IPS-18a (cell line): Measurements from ENCODE around the gene NOS1AP.

ENCODE experiments used
- H3K27ac ChIP-seq: one replicate; pipeline ENCODE4 v1.5.1; 2013; ENCODE audit warnings: low read length
- H3K27me3 ChIP-seq: one replicate; pipeline ENCODE4 v1.6.1; 2013; ENCODE audit warnings: mild to moderate bottlenecking, low read length; ENCODE audit not compliant: control insufficient read depth, insufficient read depth
- H3K36me3 ChIP-seq: one replicate; pipeline ENCODE4 v1.6.1; 2013; ENCODE audit warnings: low read depth, low read length; ENCODE audit not compliant: control insufficient read depth
- H3K4me1 ChIP-seq: one replicate; pipeline ENCODE4 v1.6.1; 2013; ENCODE audit warnings: low read depth, low read length; ENCODE audit not compliant: control insufficient read depth
- H3K4me3 ChIP-seq: one replicate; pipeline ENCODE4 v1.5.1; 2013; ENCODE audit warnings: low read length
- H3K9ac ChIP-seq: one replicate; pipeline ENCODE4 v1.6.1; 2013; ENCODE audit warnings: mild to moderate bottlenecking, low read length, moderate library complexity
- H3K9me3 ChIP-seq: one replicate; pipeline ENCODE4 v1.6.1; 2013; ENCODE audit warnings: low read depth, low read length; ENCODE audit not compliant: control insufficient read depth

The NOS1AP gene

DNA sequence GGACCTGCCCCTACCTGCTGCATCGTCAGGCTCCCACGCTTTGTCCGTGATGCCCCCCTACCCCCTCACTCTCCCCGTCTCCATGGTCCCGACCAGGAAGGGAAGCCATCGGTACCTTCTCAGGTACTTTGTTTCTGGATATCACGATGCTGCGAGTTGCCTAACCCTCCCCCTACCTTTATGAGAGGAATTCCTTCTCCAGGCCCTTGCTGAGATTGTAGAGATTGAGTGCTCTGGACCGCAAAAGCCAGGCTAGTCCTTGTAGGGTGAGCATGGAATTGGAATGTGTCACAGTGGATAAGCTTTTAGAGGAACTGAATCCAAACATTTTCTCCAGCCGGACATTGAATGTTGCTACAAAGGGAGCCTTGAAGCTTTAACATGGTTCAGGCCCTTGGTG lies 298.3 kb downstream of the NOS1AP start:
- Histone ChIP-seq H3K27ac (no peak overlapping the region), H3K4me3 (no peak overlapping the region), H3K9me3 (no peaks in the 10 kb centered on the region), H3K27me3 (no peaks in the 10 kb centered on the region), H3K4me1 (no peaks in the 10 kb centered on the region), H3K9ac (no peak overlapping the region), H3K36me3 (no peaks in the 10 kb centered on the region)

GRCh38 chr1:162368451-162368850 lies 299.0 kb downstream of the NOS1AP start:
- Histone ChIP-seq H3K4me3 (no peak overlapping the region), H3K36me3 (no peaks in the 10 kb centered on the region), H3K4me1 (no peaks in the 10 kb centered on the region), H3K9me3 (no peaks in the 10 kb centered on the region), H3K27ac (no peak overlapping the region), H3K9ac (no peak overlapping the region), H3K27me3 (no peaks in the 10 kb centered on the region)

- H3K4me1 ChIP-seq: no peaks in the 10 kb centered on the region
- H3K9me3 ChIP-seq: no peaks in the 10 kb centered on the region
Observed at GRCh38 chr1:162369571-162369970, 300.1 kb downstream of the NOS1AP start.

GRCh38 chr1:162370161-162370560 lies 300.7 kb downstream of the NOS1AP start:
- no peak overlapping the region for H3K9ac ChIP-seq
- no peaks in the 10 kb centered on the region for H3K4me1 ChIP-seq
- no peak overlapping the region for H3K27ac ChIP-seq
- no peaks in the 10 kb centered on the region for H3K9me3 ChIP-seq
- no peaks in the 10 kb centered on the region for H3K27me3 ChIP-seq
- H3K4me3 ChIP-seq: no peak overlapping the region
- H3K36me3 ChIP-seq: no peaks in the 10 kb centered on the region

More at GRCh38 chr1:162369571-162369970, 300.1 kb downstream of the NOS1AP start:
- H3K4me3 ChIP-seq: no peak overlapping the region
- H3K27me3 ChIP-seq: no peaks in the 10 kb centered on the region
- no peak overlapping the region for H3K27ac ChIP-seq
- H3K36me3 ChIP-seq: no peaks in the 10 kb centered on the region
- no peak overlapping the region for H3K9ac ChIP-seq

DNA sequence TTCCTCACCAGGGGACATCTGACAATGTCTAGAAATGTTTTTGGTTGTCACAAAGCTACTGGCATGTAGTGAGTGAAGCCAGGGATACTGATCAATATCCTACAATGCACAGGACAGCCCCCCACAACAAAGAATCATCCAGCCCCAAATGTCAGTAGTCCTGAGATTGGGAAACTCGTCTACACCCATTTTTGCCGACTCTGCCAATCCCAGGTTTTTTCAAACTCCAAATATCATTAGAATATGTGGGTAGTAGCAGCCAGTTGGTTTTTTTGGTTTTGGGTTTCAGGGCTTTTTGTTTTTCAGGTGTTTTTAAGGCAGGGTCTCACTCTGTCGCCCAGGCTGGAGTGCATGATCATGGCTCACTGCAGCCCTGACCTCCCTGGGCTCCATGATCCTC lies 301.2 kb downstream of the NOS1AP start:
- no peaks in the 10 kb centered on the region for H3K4me1 ChIP-seq
- no peaks in the 10 kb centered on the region for H3K9me3 ChIP-seq
- no peaks in the 10 kb centered on the region for H3K27me3 ChIP-seq
- no peak overlapping the region for H3K4me3 ChIP-seq
- no peak overlapping the region for H3K27ac ChIP-seq
- no peak overlapping the region for H3K9ac ChIP-seq
- no peaks in the 10 kb centered on the region for H3K36me3 ChIP-seq

GRCh38 chr1:162371611-162372010 lies 302.1 kb downstream of the NOS1AP start:
- no peak overlapping the region for H3K4me3 ChIP-seq
- H3K4me1 ChIP-seq: no peaks in the 10 kb centered on the region
- no peak overlapping the region for H3K27ac ChIP-seq
- no peaks in the 10 kb centered on the region for H3K27me3 ChIP-seq
- no peaks in the 10 kb centered on the region for H3K9me3 ChIP-seq
- H3K36me3 ChIP-seq: no peaks in the 10 kb centered on the region
- no peak overlapping the region for H3K9ac ChIP-seq

DNA sequence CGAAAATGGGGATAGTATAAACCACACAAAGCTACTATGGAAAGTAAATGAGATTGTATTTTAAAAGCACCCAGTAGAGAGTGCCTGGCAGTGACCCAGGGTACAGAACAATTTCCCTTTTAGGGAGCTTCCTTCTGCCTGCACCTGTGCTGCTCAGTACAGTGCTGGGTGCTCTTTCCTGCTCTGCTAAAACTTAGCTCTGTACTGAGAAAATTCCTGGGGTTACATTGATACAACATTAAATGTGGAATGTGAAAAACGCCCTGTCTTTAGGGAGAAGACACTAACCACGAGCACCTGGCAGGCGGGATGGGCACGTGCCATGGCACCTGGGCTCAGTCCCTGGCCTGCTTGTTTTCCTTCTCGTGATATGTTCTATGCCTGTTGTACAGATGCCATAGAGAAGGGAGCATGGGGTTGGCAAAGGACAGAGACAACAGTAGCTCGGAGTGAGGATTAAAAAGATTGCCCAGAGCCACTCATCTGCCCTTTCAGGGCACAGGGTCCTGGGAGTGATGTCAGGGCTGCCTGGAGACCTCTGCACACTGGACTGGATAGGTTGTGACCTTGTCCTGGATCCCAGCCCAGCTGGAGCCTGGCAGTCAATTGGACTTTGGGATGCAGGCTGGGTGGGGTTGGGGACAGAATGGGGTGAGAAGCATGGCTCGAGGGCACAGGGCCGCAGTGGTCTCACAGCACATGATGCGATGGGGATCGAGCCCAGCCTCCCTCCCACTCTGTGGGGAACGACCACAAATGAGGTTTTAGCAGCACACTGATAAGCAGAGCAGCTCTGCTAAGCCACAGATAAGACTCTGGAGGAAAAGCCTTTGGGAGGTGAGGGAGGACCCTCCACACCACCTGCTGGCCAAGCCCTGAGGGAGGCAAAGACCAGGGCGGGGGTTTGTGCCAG lies 302.9 kb downstream of the NOS1AP start:
- Histone ChIP-seq H3K27ac (no peak overlapping the region), H3K9me3 (no peaks in the 10 kb centered on the region), H3K4me3 (no peak overlapping the region), H3K4me1 (no peaks in the 10 kb centered on the region), H3K9ac (no peak overlapping the region), H3K36me3 (no peaks in the 10 kb centered on the region), H3K27me3 (no peaks in the 10 kb centered on the region)

GRCh38 chr1:162373072-162373427 lies 303.6 kb downstream of the NOS1AP start:
- Histone ChIP-seq H3K27me3 (no peaks in the 10 kb centered on the region), H3K9me3 (no peaks in the 10 kb centered on the region), H3K27ac (no peak overlapping the region), H3K36me3 (no peaks in the 10 kb centered on the region), H3K4me3 (no peak overlapping the region), H3K9ac (no peak overlapping the region), H3K4me1 (no peaks in the 10 kb centered on the region)

DNA sequence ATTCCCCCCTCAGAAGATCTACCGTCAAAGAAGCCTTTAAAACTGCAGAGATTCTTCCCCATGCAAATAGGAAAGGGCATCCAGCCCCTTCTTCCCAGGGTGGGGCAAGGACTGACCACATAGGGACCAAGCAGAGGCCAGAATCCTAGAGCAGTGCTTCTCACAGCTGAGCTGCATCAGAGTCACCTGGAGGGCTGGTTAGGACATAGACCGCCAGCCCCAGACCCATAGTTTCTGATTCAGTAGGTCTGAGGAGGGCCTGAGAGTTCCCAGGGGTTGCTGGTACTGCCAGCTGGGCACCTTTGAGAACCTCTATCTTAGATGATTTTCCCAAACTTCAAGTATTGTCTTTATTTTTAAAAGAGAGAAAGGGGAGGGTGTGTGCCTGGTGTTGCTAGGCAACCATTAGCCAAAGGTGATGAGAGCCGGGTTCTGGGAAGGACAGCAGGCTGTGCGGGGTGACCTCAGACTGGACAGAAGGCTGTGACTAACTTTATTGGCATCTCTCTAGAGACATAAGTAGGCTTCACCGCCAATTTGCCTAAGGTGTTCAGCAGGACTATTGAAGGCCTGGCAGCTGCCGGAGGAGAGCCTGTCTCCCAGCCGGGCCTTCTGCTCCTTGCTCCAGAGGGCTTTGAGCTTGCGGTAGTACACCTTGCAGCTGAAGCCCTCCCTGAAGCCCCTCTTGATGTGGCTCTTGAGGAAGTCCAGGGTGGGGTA lies 304.2 kb downstream of the NOS1AP start:
- Histone ChIP-seq H3K4me1 (no peaks in the 10 kb centered on the region), H3K27ac (no peak overlapping the region)

GRCh38 chr1:162374406-162374805 lies 304.9 kb downstream of the NOS1AP start:
- H3K4me3 ChIP-seq: no peak overlapping the region
- no peak overlapping the region for H3K27ac ChIP-seq
- no peak overlapping the region for H3K9ac ChIP-seq
- no peaks in the 10 kb centered on the region for H3K36me3 ChIP-seq
- no peaks in the 10 kb centered on the region for H3K27me3 ChIP-seq
- no peaks in the 10 kb centered on the region for H3K4me1 ChIP-seq
- no peaks in the 10 kb centered on the region for H3K9me3 ChIP-seq

More for the DNA sequence above, 304.2 kb downstream of the NOS1AP start:
- H3K36me3 ChIP-seq: no peaks in the 10 kb centered on the region
- H3K27me3 ChIP-seq: no peaks in the 10 kb centered on the region
- H3K9ac ChIP-seq: no peak overlapping the region
- no peak overlapping the region for H3K4me3 ChIP-seq
- no peaks in the 10 kb centered on the region for H3K9me3 ChIP-seq

DNA sequence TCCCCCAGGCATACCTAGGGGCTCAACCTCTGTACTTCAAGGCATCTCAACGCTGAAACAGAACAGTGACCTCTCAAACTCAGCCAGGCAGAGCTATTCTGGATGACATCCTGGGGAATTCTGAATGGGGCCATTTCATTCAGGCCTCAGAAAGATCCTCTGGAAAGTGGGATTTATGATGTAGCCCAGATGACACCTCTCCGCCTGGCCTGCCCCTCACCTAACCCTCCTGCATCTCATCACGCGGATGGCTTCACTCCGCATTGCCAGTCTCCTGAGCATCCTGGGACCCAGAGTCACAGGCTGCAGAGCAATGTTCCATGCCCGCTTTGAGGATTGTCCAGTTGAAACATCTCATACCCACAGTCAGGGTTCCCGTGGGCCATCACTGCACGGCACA lies 306.0 kb downstream of the NOS1AP start:
- H3K27ac ChIP-seq: no peak overlapping the region
- no peaks in the 10 kb centered on the region for H3K27me3 ChIP-seq
- H3K36me3 ChIP-seq: no peaks in the 10 kb centered on the region
- H3K4me3 ChIP-seq: no peak overlapping the region
- no peaks in the 10 kb centered on the region for H3K9me3 ChIP-seq
- H3K4me1 ChIP-seq: no peaks in the 10 kb centered on the region
- H3K9ac ChIP-seq: no peak overlapping the region
